Measurements from ENCODE around the gene TIGD6.

- TF ChIP-seq CTCF (IDR thresholded peaks at IDR 0.05; ENCODE audit: low read depth, low read length, poor library complexity, severe bottlenecking) (no peak), EZH2phosphoT487 (IDR thresholded peaks at IDR 0.05; ENCODE audit: borderline replicate concordance, low read length) (no peak)
Measured at GRCh38 chr5:149961186-149961685, 39.2 kb downstream of the TIGD6 start.

Data from DOHH2 (cell line).